ENCODE measurements around the gene CDC42EP3.

DNA sequence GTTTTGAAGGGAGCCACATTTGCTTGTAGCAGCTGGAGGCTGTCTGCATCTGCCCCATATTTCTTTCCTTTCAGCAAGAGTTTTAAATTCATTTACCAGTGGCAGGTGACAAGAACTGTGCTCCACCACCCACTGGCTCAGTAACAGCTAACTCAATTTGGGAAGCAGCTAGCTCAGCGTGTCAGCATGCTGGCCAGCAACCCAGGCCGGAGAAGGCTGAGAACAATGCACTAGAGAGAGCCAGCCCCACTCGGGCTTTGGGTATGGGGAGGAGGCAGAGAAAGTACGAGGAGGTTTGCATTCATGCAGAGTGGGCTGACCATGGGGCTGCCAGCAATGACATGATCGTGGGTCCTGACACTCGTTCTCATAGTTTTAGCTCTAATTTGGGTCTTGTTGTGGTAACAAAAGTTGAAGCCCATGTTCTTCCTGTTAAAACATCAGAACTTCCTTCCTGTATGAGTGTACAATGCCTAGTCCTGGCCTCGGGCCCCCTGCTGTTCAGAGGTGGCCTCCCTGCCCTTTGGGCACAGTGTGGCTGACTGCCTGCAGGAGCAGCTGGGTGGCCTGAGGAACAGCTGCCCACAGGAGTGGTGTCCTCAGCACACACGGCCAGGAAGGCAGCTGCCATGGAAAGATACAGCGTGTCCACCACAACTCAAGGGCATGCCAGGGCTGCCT is 23.0 kb downstream of the CDC42EP3 start:
- peak; percentile 28 to 70 (median 32) for TF ChIP-seq POLR2AphosphoS5 (IDR thresholded peaks at IDR 0.05)
- TF ChIP-seq, protein P1, sequence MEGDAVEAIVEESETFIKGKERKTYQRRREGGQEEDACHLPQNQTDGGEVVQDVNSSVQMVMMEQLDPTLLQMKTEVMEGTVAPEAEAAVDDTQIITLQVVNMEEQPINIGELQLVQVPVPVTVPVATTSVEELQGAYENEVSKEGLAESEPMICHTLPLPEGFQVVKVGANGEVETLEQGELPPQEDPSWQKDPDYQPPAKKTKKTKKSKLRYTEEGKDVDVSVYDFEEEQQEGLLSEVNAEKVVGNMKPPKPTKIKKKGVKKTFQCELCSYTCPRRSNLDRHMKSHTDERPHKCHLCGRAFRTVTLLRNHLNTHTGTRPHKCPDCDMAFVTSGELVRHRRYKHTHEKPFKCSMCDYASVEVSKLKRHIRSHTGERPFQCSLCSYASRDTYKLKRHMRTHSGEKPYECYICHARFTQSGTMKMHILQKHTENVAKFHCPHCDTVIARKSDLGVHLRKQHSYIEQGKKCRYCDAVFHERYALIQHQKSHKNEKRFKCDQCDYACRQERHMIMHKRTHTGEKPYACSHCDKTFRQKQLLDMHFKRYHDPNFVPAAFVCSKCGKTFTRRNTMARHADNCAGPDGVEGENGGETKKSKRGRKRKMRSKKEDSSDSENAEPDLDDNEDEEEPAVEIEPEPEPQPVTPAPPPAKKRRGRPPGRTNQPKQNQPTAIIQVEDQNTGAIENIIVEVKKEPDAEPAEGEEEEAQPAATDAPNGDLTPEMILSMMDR (IDR thresholded peaks at IDR 0.05) = no peak
